GM12878 (cell line): ENCODE results near the gene SCGB1C2.

Source experiments
- BACH1 ChIP-seq: fragments of 450-650 bp; IDR thresholded peaks from 2 replicates; pipeline ENCODE4 v1.6.1; 2017; ENCODE audit warnings: mild to moderate bottlenecking, borderline replicate concordance
- CREB1 ChIP-seq: IDR thresholded peaks from 2 replicates; pipeline ENCODE4 v1.6.1; 2012; ENCODE audit warnings: low read depth, mild to moderate bottlenecking, inconsistent platforms
- POLR2A ChIP-seq: IDR thresholded peaks from 2 replicates; pipeline ENCODE4 v1.6.1; 2011; ENCODE audit warnings: low read depth, mild to moderate bottlenecking, low read length
- TF ChIP-seq, protein P1 (sequence below), 3 experiments: IDR thresholded peaks in 2 of 3; conservative IDR thresholded peaks in 1 of 3; 2 replicates each; pipeline ENCODE4 v1.5.1; 2011; ENCODE audit warnings: low read depth in 3 of 3, low read length in 3 of 3, mild to moderate bottlenecking in 3 of 3, control low read depth in 2 of 3, moderate library complexity in 2 of 3, inconsistent platforms in 1 of 3, mixed read lengths in 1 of 3; ENCODE audit not compliant: control insufficient read depth in 2 of 3, insufficient read depth in 1 of 3; ENCODE audit errors: extremely low read depth in 1 of 3

DNA sequence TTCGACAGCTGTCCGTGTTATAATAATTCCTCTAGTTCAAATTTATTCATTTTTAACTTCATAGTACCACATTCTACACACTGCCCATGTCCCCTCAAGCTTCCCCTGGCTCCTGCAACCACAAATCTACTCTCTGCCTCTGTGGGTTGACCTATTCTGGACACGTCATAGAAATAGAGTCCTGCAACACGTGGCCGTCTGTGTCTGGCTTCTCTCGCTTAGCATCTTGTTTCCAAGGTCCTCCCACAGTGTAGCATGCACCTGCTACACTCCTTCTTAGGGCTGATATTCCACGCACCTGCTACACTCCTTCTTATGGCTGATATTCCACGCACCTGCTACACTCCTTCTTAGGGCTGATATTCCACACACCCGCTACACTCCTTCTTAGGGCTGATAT is 16.5 kb downstream of the SCGB1C2 start:
- TF ChIP-seq POLR2A (no peak), CREB1 (no peak), BACH1 (no peak)
- TF ChIP-seq, protein P1, sequence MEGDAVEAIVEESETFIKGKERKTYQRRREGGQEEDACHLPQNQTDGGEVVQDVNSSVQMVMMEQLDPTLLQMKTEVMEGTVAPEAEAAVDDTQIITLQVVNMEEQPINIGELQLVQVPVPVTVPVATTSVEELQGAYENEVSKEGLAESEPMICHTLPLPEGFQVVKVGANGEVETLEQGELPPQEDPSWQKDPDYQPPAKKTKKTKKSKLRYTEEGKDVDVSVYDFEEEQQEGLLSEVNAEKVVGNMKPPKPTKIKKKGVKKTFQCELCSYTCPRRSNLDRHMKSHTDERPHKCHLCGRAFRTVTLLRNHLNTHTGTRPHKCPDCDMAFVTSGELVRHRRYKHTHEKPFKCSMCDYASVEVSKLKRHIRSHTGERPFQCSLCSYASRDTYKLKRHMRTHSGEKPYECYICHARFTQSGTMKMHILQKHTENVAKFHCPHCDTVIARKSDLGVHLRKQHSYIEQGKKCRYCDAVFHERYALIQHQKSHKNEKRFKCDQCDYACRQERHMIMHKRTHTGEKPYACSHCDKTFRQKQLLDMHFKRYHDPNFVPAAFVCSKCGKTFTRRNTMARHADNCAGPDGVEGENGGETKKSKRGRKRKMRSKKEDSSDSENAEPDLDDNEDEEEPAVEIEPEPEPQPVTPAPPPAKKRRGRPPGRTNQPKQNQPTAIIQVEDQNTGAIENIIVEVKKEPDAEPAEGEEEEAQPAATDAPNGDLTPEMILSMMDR (IDR thresholded peaks at IDR 0.05 in 2 of 3, conservative IDR thresholded peaks at IDR 0.05 in 1 of 3; ENCODE audit: control insufficient read depth in 2 of 3, extremely low read depth in 1 of 3, insufficient read depth in 1 of 3, low read depth in 3 of 3, low read length in 3 of 3), result no peak
